ENCODE data around the gene DHX36.

DHX36 gene, protein sequence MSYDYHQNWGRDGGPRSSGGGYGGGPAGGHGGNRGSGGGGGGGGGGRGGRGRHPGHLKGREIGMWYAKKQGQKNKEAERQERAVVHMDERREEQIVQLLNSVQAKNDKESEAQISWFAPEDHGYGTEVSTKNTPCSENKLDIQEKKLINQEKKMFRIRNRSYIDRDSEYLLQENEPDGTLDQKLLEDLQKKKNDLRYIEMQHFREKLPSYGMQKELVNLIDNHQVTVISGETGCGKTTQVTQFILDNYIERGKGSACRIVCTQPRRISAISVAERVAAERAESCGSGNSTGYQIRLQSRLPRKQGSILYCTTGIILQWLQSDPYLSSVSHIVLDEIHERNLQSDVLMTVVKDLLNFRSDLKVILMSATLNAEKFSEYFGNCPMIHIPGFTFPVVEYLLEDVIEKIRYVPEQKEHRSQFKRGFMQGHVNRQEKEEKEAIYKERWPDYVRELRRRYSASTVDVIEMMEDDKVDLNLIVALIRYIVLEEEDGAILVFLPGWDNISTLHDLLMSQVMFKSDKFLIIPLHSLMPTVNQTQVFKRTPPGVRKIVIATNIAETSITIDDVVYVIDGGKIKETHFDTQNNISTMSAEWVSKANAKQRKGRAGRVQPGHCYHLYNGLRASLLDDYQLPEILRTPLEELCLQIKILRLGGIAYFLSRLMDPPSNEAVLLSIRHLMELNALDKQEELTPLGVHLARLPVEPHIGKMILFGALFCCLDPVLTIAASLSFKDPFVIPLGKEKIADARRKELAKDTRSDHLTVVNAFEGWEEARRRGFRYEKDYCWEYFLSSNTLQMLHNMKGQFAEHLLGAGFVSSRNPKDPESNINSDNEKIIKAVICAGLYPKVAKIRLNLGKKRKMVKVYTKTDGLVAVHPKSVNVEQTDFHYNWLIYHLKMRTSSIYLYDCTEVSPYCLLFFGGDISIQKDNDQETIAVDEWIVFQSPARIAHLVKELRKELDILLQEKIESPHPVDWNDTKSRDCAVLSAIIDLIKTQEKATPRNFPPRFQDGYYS

DNA sequence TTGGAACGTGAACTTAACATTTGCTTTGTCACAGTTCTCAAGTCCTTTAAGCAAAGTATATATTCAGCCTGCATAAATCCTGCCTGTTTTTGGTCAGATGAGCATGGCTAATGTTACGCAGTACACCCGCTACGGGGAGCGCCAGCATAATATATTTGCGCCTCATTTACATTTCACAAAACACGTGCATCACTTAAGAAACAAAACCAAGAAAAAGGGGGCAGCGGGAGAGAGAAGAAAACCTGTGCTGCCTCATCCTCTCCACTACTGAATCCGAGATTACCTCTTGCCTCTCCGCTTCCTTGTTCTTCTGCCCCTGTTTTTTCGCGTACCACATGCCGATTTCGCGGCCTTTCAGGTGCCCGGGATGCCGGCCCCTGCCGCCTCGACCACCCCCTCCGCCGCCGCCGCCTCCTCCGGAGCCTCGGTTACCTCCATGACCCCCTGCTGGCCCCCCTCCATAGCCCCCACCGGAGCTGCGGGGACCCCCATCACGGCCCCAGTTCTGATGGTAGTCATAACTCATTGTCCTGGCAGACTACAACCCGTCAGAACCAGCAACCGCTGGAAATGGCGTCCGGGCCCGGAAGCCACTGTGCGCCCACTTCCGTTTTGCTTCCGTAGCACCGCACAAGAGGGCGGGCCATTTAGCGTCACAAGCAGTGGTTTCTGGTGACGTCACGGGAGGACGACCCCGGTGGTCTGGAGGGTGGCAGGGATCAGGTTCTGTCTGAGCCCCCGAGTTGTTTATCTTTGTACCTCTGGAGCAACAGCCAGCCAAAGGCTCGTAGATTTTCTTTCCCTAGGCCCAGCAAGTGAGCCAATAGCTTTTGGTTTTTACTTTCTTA lies at the start of gene DHX36:
Gene DHX36 (minus strand): TSS at position 597 of the 848 bp plus-strand sequence. CDS start 71 bp downstream, at position 526.
- peak; percentile 82 for DNase-seq

- no peak for DNase-seq
These were observed 42.9 kb upstream of the DHX36 start for GRCh38 chr3:154367221-154367620.

GRCh38 chr3:154364849-154365248 lies 40.6 kb upstream of the DHX36 start:
- no peak for DNase-seq

DNA sequence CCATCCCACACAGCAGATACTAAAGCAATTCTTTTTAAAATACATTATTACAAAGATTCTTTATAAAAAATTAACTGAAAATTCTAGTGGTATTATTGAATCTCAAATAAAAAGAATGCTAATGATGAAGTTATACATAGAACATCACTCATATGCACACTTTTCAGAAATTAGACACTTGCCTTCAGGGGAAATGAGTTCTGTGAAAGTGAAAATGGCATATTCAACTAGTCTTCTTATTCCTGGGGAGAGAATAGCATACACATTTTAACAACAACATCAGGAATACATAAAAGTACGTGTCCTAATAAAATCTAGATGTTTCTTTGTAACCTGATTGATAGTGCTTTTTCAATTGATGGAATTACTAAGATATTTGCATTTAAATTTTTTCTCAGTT lies 36.8 kb upstream of the DHX36 start:
- DNase-seq = no peak

DNA sequence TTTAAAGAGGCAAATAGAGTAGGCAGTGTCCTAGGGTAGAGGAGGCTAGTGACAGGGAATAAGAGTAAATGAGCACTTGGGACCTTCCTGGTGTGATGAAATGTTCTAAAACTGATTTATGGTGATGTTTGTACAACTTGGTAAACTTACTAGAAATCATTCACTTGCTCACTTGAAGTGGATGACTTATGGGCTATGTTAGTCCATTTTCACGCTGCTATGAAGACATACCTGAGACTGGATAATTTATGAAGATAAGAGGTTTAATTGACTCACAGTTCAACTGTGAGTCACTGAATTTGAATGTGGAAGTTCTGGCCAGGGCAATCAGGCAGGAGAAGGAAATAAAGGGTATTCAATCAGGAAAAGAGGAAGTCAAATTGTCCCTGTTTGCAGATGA lies 31.7 kb upstream of the DHX36 start:
- no peak for DNase-seq

- DNase-seq = no peak
These were observed 24.9 kb upstream of the DHX36 start for GRCh38 chr3:154349223-154349622.

GRCh38 chr3:154345422-154346122 lies 21.3 kb upstream of the DHX36 start:
- no peak for DNase-seq

- DNase-seq = no peak
These were observed 14.3 kb upstream of the DHX36 start for GRCh38 chr3:154338570-154338969.

- no peak for DNase-seq
These were observed 13.7 kb upstream of the DHX36 start for GRCh38 chr3:154338008-154338407.

DNA sequence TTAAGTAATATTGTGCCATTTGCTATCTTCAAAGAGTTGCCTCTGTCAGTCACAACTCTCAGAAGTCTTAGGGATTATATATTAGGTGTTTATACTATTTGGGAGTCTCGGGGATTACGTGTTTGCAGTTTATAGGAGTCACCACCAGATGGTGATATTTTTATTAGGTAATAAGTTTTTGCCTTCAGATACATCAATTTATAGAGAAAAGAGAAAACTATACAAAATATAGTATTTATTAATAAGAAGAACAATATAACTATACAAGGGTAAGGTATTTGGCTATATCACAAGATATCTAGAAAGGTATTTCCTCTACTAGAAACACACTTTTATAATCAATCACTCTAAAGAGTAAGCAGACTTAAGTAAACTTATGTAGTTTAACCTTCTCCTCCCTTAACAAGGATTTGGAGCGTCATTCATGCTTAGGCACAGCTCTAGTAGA lies 10.7 kb upstream of the DHX36 start:
- DNase-seq = no peak

DNA sequence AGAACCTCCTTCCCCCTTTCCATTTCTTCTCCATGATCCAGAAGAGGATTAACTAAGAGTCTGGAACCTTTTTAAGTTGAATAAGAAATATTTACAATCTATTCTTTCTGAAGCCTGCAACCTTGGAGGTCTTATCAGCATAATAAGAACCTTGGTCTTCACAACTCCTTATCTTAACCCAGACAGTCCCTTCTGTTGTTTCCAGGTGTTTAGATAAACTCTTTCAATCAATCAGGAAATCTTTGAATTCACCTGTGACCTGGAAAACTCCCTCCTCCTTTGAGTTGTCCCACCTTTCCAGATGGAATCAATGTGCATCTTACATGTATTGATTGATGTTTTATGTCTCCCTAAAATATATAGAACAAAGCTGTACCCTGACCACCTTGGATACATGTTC lies 3.6 kb upstream of the DHX36 start:
- DNase-seq = no peak

DNA sequence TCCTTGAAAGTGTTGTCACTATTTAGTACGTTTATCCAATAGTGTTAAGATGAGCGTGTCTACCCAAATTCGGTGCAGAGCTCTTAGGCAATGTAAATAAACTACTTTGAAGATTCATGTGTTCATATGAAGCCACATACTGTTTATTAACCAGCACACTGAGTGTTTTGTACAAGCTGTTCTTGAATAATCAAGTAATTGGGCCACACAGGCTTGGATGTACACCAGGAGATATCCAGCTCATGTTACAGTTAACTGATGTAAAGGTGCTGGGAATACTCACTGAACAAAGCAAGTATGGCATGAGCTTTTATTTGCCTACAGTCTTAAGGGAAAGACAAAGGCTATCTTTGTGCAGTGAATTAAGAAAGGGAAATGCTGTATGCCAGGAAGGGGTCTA lies 632 bp upstream of the DHX36 start:
- DNase-seq = no peak

- no peak for DNase-seq
These were observed 7.1 kb downstream of the DHX36 start for GRCh38 chr3:154316974-154317767.

DNA sequence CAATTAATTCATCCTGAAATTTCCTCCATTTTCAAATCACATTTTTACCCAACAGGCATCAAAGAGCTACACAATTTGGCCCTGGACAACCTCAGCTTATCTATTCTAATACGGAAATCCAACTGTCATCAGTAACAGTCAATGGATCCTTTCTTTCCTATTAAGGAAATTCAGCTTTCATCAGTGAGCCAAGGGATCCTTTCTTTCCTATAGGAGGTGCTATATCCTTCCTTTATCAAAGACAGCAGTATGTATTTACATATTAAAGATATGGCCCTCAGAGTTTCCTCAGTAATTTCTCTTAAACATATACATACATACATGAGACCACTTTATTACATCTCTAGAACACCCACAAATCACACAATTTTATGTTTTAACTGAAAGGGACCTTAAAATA lies 10.1 kb downstream of the DHX36 start:
- no peak for DNase-seq

GRCh38 chr3:154310840-154311239 lies 13.4 kb downstream of the DHX36 start:
- DNase-seq = no peak

DNA sequence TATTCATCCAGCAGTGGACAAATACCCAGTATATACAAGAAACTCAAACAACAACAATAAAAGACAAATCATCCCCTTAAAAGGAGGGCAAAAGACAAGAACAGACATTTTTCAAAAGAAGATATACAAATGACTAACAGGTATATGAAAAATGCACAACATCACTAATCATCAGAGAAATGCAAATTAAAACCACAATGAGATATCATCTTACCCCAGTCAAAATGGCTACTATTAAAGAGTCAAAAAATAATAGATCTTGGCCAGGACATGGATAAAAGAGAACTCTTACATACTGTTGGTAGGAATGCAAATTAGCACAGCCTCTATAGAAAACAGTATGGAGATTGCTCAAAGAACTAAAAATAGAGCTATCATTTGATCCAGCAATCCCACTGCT lies 16.9 kb downstream of the DHX36 start:
- no peak for DNase-seq

GRCh38 chr3:154304936-154305335 lies 19.4 kb downstream of the DHX36 start:
- no peak for DNase-seq

DNA sequence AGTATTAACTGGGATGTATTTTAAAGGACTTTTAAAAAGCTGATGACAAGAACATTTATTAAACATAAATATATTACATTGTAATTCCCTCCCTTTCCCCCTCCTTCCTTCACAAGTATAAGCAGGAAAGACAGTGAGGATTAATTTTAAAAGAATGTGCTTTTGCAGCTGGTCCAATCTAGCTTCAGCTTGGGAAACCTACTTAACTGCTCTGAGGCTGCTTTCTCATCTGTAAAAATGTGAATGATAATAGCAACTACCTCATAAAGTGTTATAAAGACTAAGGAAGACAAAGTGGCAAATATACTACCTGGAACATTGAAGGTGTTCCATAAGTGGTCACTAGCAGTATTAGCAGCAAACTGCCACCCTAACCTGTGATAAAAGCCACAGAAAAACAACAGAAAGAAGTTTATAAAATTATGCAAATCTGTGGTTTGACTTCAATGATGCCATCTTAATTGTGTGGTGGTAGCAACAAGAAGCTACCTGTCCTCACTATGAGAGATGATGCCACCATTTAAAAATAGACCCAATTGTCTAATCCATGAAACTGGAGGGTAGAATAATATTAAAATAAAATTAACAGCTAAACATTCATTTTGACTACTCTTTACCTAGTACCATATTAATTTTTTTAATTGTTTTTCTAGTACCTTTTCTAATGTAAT lies 20.0 kb downstream of the DHX36 start:
- no peak for DNase-seq

- no peak for DNase-seq
These were observed 22.7 kb downstream of the DHX36 start for GRCh38 chr3:154301561-154301960.

DNA sequence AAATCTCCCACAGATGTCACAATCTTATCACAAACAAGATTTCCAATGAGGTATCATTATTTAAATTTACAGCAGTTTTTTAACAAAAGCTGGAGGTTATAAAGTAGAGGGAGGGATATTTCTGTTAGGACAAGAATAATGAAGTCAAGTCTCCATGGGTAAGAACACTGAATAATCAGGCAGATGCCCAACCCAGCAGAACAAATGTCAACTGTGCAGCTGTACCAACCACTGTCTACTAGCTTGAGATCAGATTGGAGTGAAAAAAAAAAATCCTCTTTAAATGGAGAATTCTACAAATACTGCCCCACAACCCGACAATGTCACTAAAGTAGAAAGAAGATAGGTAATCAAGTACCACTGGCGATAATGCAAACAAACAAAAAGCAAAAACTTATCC lies 30.3 kb downstream of the DHX36 start:
- DNase-seq = no peak

GRCh38 chr3:154290187-154290586 lies 34.1 kb downstream of the DHX36 start:
- DNase-seq = no peak
